GM10248 (cell line): ENCODE data around the gene TLE6.

Source experiments
- CTCF ChIA-PET: fragments of 300-600 bp; sonication (Branson Sonifier 250); formaldehyde crosslinking; extraction: SDS; loops from one replicate; lab custom pipeline; 2021; ENCODE audit warnings: antibody characterized with exemption; lab: Yijun Ruan, JAX
- POLR2A ChIA-PET: fragments of 350-650 bp; sonication (Branson Sonifier 250); formaldehyde crosslinking; extraction: SDS; loops from one replicate; lab custom pipeline; 2020; ENCODE audit warnings: antibody characterized with exemption; lab: Yijun Ruan, JAX
- DNase-seq: peaks from one replicate; pipeline ENCODE4 v3.0.0; 2012; ENCODE audit errors: extremely low spot score
- TF ChIP-seq, protein P1 (sequence below): IDR thresholded peaks from 2 replicates; pipeline ENCODE4 v1.5.1; 2012; ENCODE audit warnings: mild to moderate bottlenecking, low read depth; ENCODE audit errors: extremely low read depth, missing control alignments, control extremely low read depth

The TLE6 gene

GRCh38 chr19:3039641-3040077, 62.3 kb downstream of the TLE6 start:
- no peak for DNase-seq
- CTCF ChIA-PET = interaction anchor here (1.8 to 2.2 kb wide), 2 partner anchors 35 to 64 kb away, joined by 5 to 6 read pairs; no protein-coding TSS in a partner anchor
- TF ChIP-seq, protein P1, sequence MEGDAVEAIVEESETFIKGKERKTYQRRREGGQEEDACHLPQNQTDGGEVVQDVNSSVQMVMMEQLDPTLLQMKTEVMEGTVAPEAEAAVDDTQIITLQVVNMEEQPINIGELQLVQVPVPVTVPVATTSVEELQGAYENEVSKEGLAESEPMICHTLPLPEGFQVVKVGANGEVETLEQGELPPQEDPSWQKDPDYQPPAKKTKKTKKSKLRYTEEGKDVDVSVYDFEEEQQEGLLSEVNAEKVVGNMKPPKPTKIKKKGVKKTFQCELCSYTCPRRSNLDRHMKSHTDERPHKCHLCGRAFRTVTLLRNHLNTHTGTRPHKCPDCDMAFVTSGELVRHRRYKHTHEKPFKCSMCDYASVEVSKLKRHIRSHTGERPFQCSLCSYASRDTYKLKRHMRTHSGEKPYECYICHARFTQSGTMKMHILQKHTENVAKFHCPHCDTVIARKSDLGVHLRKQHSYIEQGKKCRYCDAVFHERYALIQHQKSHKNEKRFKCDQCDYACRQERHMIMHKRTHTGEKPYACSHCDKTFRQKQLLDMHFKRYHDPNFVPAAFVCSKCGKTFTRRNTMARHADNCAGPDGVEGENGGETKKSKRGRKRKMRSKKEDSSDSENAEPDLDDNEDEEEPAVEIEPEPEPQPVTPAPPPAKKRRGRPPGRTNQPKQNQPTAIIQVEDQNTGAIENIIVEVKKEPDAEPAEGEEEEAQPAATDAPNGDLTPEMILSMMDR = no peak
- POLR2A ChIA-PET = interaction anchor here (0.6 kb wide), 1 partner anchor 95 kb away, joined by 5 read pairs; no protein-coding TSS in a partner anchor

- TF ChIP-seq, protein P1 = no peak
- ChIA-PET POLR2A (no interaction called here), CTCF (no interaction called here)
- DNase-seq = no peak
These were observed 64.0 kb downstream of the TLE6 start for GRCh38 chr19:3041327-3041726.

- POLR2A ChIA-PET = no interaction called here
- no peak for DNase-seq
- CTCF ChIA-PET = interaction anchor here (1.2 kb wide), 1 partner anchor 92 kb away, joined by 3 read pairs; no protein-coding TSS in a partner anchor
- TF ChIP-seq, protein P1 = no peak
These were observed 64.6 kb downstream of the TLE6 start for GRCh38 chr19:3041761-3042620.

- ChIA-PET CTCF (interaction anchor here (1.2 kb wide), 1 partner anchor 92 kb away, joined by 3 read pairs; no protein-coding TSS in a partner anchor), POLR2A (interaction anchor here (0.6 kb wide), 1 partner anchor 669 kb away, joined by 5 read pairs; no protein-coding TSS in a partner anchor)
- TF ChIP-seq, protein P1 = no peak
- no peak for DNase-seq
These were observed 65.4 kb downstream of the TLE6 start for GRCh38 chr19:3042621-3043267.
